GM12878 (cell line): Measurements from ENCODE around the gene BCAS3. TPM values are rescaled to one million over a fixed set of nuclear protein-coding genes. Genes with fewer than 3 reads are reported as not detected.
A peak's percentile ranks its signal among the peaks of the same experiment; 100 is the strongest.

Experiments
- ATAC-seq: fragments of 200-7000 bp; cut with Tn5 transposase; 3 replicates; pipeline ENCODE4 v1.9.1; 2020; ENCODE audit warnings: mild to moderate bottlenecking, moderate library complexity
- BruUV-seq: library from RNA; stranded (reverse); fragments of 400-500 nt; replicated peaks from 2 replicates; lab custom pipeline; 2021; lab: Mats Ljungman, UMichigan
- CTCF ChIA-PET: fragments of 300-600 bp; sonication (Branson Sonifier 250); formaldehyde crosslinking; extraction: SDS; loops from one replicate; lab custom pipeline; 2021; ENCODE audit warnings: inconsistent platforms; lab: Yijun Ruan, JAX
- POLR2A ChIA-PET: fragments of 350-600 bp; formaldehyde crosslinking; extraction: SDS; loops from one replicate; lab custom pipeline; 2021; ENCODE audit warnings: inconsistent platforms; lab: Charles Lee
- RAD21 ChIA-PET: fragments of 300-600 bp; sonication (Branson Sonifier 250); formaldehyde crosslinking; loops from one replicate; lab custom pipeline; 2023; ENCODE audit warnings: antibody characterized with exemption; ENCODE audit not compliant: unreplicated experiment; lab: Charles Lee
- SMC1A ChIA-PET: fragments of 300-600 bp; sonication (Branson Sonifier 250); formaldehyde crosslinking; loops from one replicate; lab custom pipeline; 2023; ENCODE audit not compliant: unreplicated experiment, uncharacterized antibody; lab: Charles Lee
- DNase-seq: peaks from one replicate; pipeline ENCODE4 v3.0.0-alpha.2; 2011; ENCODE audit warnings: low read depth, low spot score
- FAIRE-seq: peaks from 3 replicates; lab custom pipeline; 2011; peaks lifted over from hg19 to GRCh38; lab: Jason Lieb, UNC
- H2AFZ ChIP-seq: 2 replicates; pipeline ENCODE4 v1.6.0; 2011; ENCODE audit warnings: low read depth, low read length, control low read depth; ENCODE audit not compliant: control insufficient read depth
- H3K27ac ChIP-seq: 2 replicates; pipeline ENCODE4 v1.5.1; 2011; ENCODE audit warnings: control low read depth; ENCODE audit not compliant: control insufficient read depth, insufficient read depth
- H3K27me3 ChIP-seq, 2 experiments: replicated peaks in 1 of 2; 2 replicates each; pipeline versions ENCODE4 v1.6.0 to v1.6.1; 2011; ENCODE audit warnings: low read length in 1 of 2; ENCODE audit not compliant: control insufficient read depth in 2 of 2, insufficient read depth in 2 of 2
- H3K36me3 ChIP-seq, 2 experiments: 2 replicates each; pipeline ENCODE4 v1.5.1; 2011; ENCODE audit warnings: low read length in 1 of 2; ENCODE audit not compliant: control insufficient read depth in 2 of 2, insufficient read depth in 2 of 2
- H3K4me1 ChIP-seq: 2 replicates; pipeline ENCODE4 v1.6.1; 2011; ENCODE audit warnings: mild to moderate bottlenecking, low read length, moderate library complexity, mixed read lengths; ENCODE audit not compliant: control insufficient read depth, insufficient read depth
- H3K4me2 ChIP-seq: 2 replicates; pipeline ENCODE4 v1.6.0; 2011; ENCODE audit warnings: control low read depth; ENCODE audit not compliant: control insufficient read depth, insufficient read depth
- H3K4me3 ChIP-seq: fragments of 200-600 bp; sonication (generic); 2 replicates; pipeline ENCODE4 v1.5.1; 2016
- H3K79me2 ChIP-seq: 2 replicates; pipeline ENCODE4 v1.6.0; 2011; ENCODE audit warnings: low read length; ENCODE audit not compliant: control insufficient read depth, insufficient read depth
- H3K9ac ChIP-seq: 2 replicates; pipeline ENCODE4 v1.8.0; 2011; ENCODE audit warnings: low read length, control low read depth, mixed read lengths; ENCODE audit not compliant: control insufficient read depth, insufficient read depth
- H3K9me3 ChIP-seq: replicated peaks from 3 replicates; pipeline ENCODE4 v1.5.1; 2011; ENCODE audit warnings: mild to moderate bottlenecking, low read length; ENCODE audit not compliant: control insufficient read depth, insufficient read depth
- H4K20me1 ChIP-seq: 2 replicates; pipeline ENCODE4 v1.6.0; 2011; ENCODE audit not compliant: control insufficient read depth, insufficient read depth
- CHD2 ChIP-seq: IDR thresholded peaks from 2 replicates; pipeline ENCODE4 v1.6.1; 2011; ENCODE audit warnings: low read depth, low read length, improper control_type of control experiment, borderline replicate concordance
- CHD4 ChIP-seq: fragments of 200-600 bp; sonication (generic); IDR thresholded peaks from 2 replicates; pipeline ENCODE4 v1.6.1; 2016; ENCODE audit warnings: mild to moderate bottlenecking
- ETV6 ChIP-seq, 2 experiments: fragments of 450-650 bp in 1 of 2; IDR thresholded peaks in 1 of 2; conservative IDR thresholded peaks in 1 of 2; 2 replicates each; pipeline ENCODE4 v1.6.1; 2014; ENCODE audit warnings: antibody characterized with exemption in 1 of 2, borderline replicate concordance in 1 of 2, low read depth in 1 of 2, mild to moderate bottlenecking in 1 of 2, moderate library complexity in 1 of 2
- FOXM1 ChIP-seq: IDR thresholded peaks from 2 replicates; pipeline ENCODE4 v1.6.1; 2012; ENCODE audit warnings: low read depth, mild to moderate bottlenecking, inconsistent platforms, low read length, moderate library complexity
- IRF4 ChIP-seq: IDR thresholded peaks from 2 replicates; pipeline ENCODE4 v1.6.1; 2011; ENCODE audit warnings: low read depth, low read length
- NFXL1 ChIP-seq: fragments of 450-650 bp; IDR thresholded peaks from 2 replicates; pipeline ENCODE4 v1.6.1; 2017; ENCODE audit warnings: antibody characterized with exemption, mild to moderate bottlenecking, borderline replicate concordance
- NR2C2 ChIP-seq: IDR thresholded peaks from 2 replicates; pipeline ENCODE4 v1.6.1; 2011; ENCODE audit warnings: borderline replicate concordance, low read depth; ENCODE audit not compliant: control insufficient read depth, insufficient read length
- RAD21 ChIP-seq: IDR thresholded peaks from 2 replicates; pipeline ENCODE4 v1.6.1; 2011; ENCODE audit warnings: mild to moderate bottlenecking, low read depth, low read length, moderate library complexity; ENCODE audit not compliant: insufficient read depth
- SIX5 ChIP-seq: IDR thresholded peaks from 2 replicates; pipeline ENCODE4 v1.6.1; 2011; ENCODE audit warnings: mild to moderate bottlenecking, low read depth, low read length, moderate library complexity; ENCODE audit not compliant: severe bottlenecking
- SREBF1 ChIP-seq: IDR thresholded peaks from 2 replicates; pipeline ENCODE4 v1.6.1; 2012; ENCODE audit warnings: mild to moderate bottlenecking, low read length
- TCF7 ChIP-seq: IDR thresholded peaks from 2 replicates; pipeline ENCODE4 v1.6.1; 2014; ENCODE audit warnings: antibody characterized with exemption, borderline replicate concordance
- YBX1 ChIP-seq: fragments of 450-650 bp; IDR thresholded peaks from 2 replicates; pipeline ENCODE4 v1.6.1; 2016; ENCODE audit warnings: antibody characterized with exemption
- ZBED1 ChIP-seq: IDR thresholded peaks from 2 replicates; pipeline ENCODE4 v1.6.1; 2016; ENCODE audit warnings: borderline replicate concordance
- ZSCAN29 ChIP-seq: fragments of 450-650 bp; IDR thresholded peaks from 2 replicates; pipeline ENCODE4 v1.6.1; 2017; ENCODE audit warnings: mild to moderate bottlenecking, moderate library complexity
- WGBS: methylation state at CpG from one replicate; pipeline ENCODE4 v1.1.6; 2016; ENCODE audit warnings: low lambda C conversion rate; ENCODE audit not compliant: insufficient replicate concordance, insufficient coverage; ENCODE audit errors: missing lambda C conversion rate; 5-methylcytosine and 5-hydroxymethylcytosine counted together
- in situ Hi-C: fragments of 300-500 bp; cut with MboI; formaldehyde crosslinking; loops from 9 replicates; pipeline ENCODE4 v1.14.3; 2018; ENCODE audit warnings: mixed read lengths
- intact Hi-C: fragments of 100-400 bp; cut with micrococcal nuclease; formaldehyde crosslinking; loops from one replicate; pipeline ENCODE4 v1.14.2; 2022; ENCODE audit not compliant: unreplicated experiment
- polyA plus RNA-seq, 11 experiments: library from polyadenylated mRNA; depleted of rRNA in 4 of 11; unstranded in 6 of 11; stranded (reverse) in 5 of 11; fragments of >200 nt; fragmentation: Nextera tagmentation in 4 of 11; fragmentation: Illumina TruSeq in 1 of 11; extraction: Ambion mirVana in 4 of 11; extraction: Trizol in 1 of 11; gene quantifications; 1 replicate in 1 of 11; 2 replicates in 10 of 11; pipeline versions ENCODE4 v1.2.1 to v1.2.3, GENCODE V29; 2011 to 2016; ENCODE audit warnings: inconsistent platforms in 2 of 11, missing spikeins in 2 of 11, low read depth in 1 of 11
- total RNA-seq, 4 experiments: library from RNA; depleted of rRNA in 3 of 4; stranded (reverse); fragments of >200 nt in 3 of 4; fragmentation: Illumina TruSeq in 1 of 4; extraction: Trizol in 1 of 4; gene quantifications; 2 replicates each; pipeline versions ENCODE4 v1.2.1 to v1.2.3, GENCODE V29; 2013 to 2021
- TF ChIP-seq, protein P1 (sequence below): IDR thresholded peaks from 2 replicates; pipeline ENCODE4 v1.6.1; 2012; ENCODE audit warnings: mild to moderate bottlenecking, low read depth, low read length
- TF ChIP-seq, protein P2 (sequence below): fragments of 150-350 bp; IDR thresholded peaks from 2 replicates; pipeline ENCODE4 v1.6.1; 2014; ENCODE audit warnings: mild to moderate bottlenecking, low read depth, low read length

BCAS3 gene
- total and polyA plus RNA-seq, 10 of the 15 experiments (the other 5 are each of a cell fraction or from before 2014, with no cell fraction given) = 2.1 to 11.0 (median 6.6) TPM

DNA sequence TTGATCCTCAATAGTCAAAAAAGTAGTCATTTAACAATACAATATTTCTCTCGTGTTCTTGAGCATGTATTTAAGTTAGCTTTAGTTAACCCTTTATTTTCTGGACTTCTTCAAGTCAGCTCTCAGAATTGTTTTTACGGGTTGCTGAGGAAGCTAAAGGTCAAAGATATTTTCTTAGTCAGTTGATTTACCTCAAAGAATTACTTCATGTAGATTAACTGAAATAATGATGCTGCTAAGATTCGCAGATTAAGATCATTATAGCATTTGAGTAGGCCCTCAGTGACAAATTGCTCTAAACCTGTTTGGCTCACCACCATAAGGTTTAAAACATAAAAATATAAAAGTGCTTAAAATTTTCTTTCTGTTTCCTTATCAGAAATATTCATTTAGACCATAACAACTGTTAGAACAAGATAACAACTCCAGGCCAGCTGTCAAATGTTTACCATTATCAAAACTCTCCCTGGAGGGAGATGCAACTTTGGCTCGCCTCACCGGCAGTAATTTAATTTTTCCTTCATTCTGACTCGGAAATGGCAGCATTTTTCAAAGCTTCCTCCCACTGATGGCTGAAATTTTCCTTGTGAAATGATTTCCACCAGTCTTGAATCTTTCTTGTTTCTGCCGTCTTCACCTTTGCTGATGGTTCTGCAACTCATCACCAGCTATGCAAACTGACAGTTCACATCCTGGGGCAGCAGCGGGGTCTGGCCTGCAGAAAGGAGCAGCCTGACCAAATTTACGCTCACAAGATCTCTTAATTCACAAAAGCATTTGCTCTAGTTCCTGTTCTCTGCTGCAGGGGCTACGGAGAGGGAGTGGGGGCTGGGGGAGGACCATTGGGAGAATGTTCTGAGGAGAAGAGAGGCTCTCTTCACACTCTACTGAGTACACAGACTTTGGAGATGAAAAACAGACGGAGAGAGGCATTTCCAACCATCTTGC is 467.2 kb downstream of the BCAS3 start:
- H3K9ac ChIP-seq = no peak overlapping the region
- intact Hi-C loops (no loop called here), in situ Hi-C loops (no loop called here)
- FAIRE-seq (peak; percentile 44), ATAC-seq (no peak), DNase-seq (no peak)
- no peaks in the 10 kb centered on the region for H3K36me3 ChIP-seq
- CTCF ChIA-PET = no interaction called here
- 59% methylated on average over 11 of the region's 11 CpGs for WGBS
- H3K9me3 ChIP-seq = no peaks in the 10 kb centered on the region
- H2AFZ ChIP-seq = peak overlapping the region; percentile 8
- H3K4me3 ChIP-seq = no peak overlapping the region
- no peaks in the 10 kb centered on the region for H3K27me3 ChIP-seq
- H3K4me1 ChIP-seq = no peaks in the 10 kb centered on the region
- H3K27ac ChIP-seq = no peak overlapping the region
- RAD21 ChIA-PET = no interaction called here
- POLR2A ChIA-PET = no interaction called here
- no peak overlapping the region for H3K4me2 ChIP-seq
- no peaks in the 10 kb centered on the region for H3K79me2 ChIP-seq
- no TSS peak for BruUV-seq
- SMC1A ChIA-PET = interaction anchor here (0.9 kb wide), 1 partner anchor 79 kb away, joined by 3 read pairs; no protein-coding TSS in a partner anchor
- no peaks in the 10 kb centered on the region for H4K20me1 ChIP-seq
- TF ChIP-seq CHD2 (no peak), CHD4 (no peak), RAD21 (no peak), SIX5 (no peak), SREBF1 (no peak), ETV6 (conservative IDR thresholded peaks at IDR 0.05 in 1 of 2, IDR thresholded peaks at IDR 0.05 in 1 of 2; ENCODE audit: borderline replicate concordance in 1 of 2, low read depth in 1 of 2) (no peak), ZBED1 (no peak), YBX1 (no peak), NFXL1 (no peak), FOXM1 (no peak), ZSCAN29 (no peak), IRF4 (no peak), TCF7 (no peak), NR2C2 (no peak)
- TF ChIP-seq, protein P1, sequence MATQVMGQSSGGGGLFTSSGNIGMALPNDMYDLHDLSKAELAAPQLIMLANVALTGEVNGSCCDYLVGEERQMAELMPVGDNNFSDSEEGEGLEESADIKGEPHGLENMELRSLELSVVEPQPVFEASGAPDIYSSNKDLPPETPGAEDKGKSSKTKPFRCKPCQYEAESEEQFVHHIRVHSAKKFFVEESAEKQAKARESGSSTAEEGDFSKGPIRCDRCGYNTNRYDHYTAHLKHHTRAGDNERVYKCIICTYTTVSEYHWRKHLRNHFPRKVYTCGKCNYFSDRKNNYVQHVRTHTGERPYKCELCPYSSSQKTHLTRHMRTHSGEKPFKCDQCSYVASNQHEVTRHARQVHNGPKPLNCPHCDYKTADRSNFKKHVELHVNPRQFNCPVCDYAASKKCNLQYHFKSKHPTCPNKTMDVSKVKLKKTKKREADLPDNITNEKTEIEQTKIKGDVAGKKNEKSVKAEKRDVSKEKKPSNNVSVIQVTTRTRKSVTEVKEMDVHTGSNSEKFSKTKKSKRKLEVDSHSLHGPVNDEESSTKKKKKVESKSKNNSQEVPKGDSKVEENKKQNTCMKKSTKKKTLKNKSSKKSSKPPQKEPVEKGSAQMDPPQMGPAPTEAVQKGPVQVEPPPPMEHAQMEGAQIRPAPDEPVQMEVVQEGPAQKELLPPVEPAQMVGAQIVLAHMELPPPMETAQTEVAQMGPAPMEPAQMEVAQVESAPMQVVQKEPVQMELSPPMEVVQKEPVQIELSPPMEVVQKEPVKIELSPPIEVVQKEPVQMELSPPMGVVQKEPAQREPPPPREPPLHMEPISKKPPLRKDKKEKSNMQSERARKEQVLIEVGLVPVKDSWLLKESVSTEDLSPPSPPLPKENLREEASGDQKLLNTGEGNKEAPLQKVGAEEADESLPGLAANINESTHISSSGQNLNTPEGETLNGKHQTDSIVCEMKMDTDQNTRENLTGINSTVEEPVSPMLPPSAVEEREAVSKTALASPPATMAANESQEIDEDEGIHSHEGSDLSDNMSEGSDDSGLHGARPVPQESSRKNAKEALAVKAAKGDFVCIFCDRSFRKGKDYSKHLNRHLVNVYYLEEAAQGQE = no peak
- TF ChIP-seq, protein P2, sequence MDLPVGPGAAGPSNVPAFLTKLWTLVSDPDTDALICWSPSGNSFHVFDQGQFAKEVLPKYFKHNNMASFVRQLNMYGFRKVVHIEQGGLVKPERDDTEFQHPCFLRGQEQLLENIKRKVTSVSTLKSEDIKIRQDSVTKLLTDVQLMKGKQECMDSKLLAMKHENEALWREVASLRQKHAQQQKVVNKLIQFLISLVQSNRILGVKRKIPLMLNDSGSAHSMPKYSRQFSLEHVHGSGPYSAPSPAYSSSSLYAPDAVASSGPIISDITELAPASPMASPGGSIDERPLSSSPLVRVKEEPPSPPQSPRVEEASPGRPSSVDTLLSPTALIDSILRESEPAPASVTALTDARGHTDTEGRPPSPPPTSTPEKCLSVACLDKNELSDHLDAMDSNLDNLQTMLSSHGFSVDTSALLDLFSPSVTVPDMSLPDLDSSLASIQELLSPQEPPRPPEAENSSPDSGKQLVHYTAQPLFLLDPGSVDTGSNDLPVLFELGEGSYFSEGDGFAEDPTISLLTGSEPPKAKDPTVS = no peak
